GM19043 (cell line): ENCODE data around the gene LRIG2.
"Not testable (repeated sequence)": the region's sequence is repeated elsewhere in the genome, so short reads cannot be mapped to it uniquely, and the experiment has no call there.

ENCODE experiments used
- ATAC-seq: cut with Tn5 transposase; IDR thresholded peaks from one replicate; pipeline ENCODE4 v1.9.1; 2021; ENCODE audit warnings: low read depth; ENCODE audit not compliant: unreplicated experiment

LRIG2 gene

GRCh38 chr1:113156368-113156767 is 83.4 kb downstream of the LRIG2 start:
- no peak for ATAC-seq

- ATAC-seq, result not testable (repeated sequence)
Measured at GRCh38 chr1:113158743-113159142, 85.7 kb downstream of the LRIG2 start.

GRCh38 chr1:113166473-113166872 is 93.5 kb downstream of the LRIG2 start:
- no peak for ATAC-seq

GRCh38 chr1:113168946-113169345 is 95.9 kb downstream of the LRIG2 start:
- no peak for ATAC-seq

- no peak for ATAC-seq
Measured at GRCh38 chr1:113169591-113169990, 96.6 kb downstream of the LRIG2 start.

GRCh38 chr1:113170519-113170918 is 97.5 kb downstream of the LRIG2 start:
- no peak for ATAC-seq

- ATAC-seq, result no peak
Measured at GRCh38 chr1:113178106-113178505, 105.1 kb downstream of the LRIG2 start.

GRCh38 chr1:113178522-113178921 is 105.5 kb downstream of the LRIG2 start:
- no peak for ATAC-seq
